K562 (cell line): Measurements from ENCODE around the gene LRRC8E. TPM values are rescaled to one million over a fixed set of nuclear protein-coding genes. Genes with fewer than 3 reads are reported as not detected.

Experiments used
- ATAC-seq: fragments of 200-7000 bp; cut with Tn5 transposase; 3 replicates; pipeline ENCODE4 v1.9.1; 2020; ENCODE audit warnings: moderate library complexity
- BruUV-seq: library from RNA; stranded (reverse); fragments of 400-500 nt; replicated peaks from 2 replicates; lab custom pipeline; 2021; lab: Mats Ljungman, UMichigan
- CTCF ChIA-PET: fragments of 300-600 bp; formaldehyde crosslinking; extraction: SDS; loops from one replicate; lab custom pipeline; 2021; ENCODE audit warnings: low intra/inter-chr PET ratio; lab: Yijun Ruan, JAX
- POLR2A ChIA-PET: fragments of 300-600, 350-650 bp; sonication (Branson Sonifier 250); formaldehyde crosslinking; extraction: SDS; loops from one replicate; lab custom pipeline; 2021; ENCODE audit warnings: antibody characterized with exemption, inconsistent platforms; lab: Yijun Ruan, JAX
- DNase-seq, 4 experiments: peaks; one replicate each; pipeline versions ENCODE4 v3.0.0 to v3.0.0-alpha.2; 2011 to 2018; ENCODE audit warnings: low spot score in 3 of 4, mixed read lengths in 3 of 4; ENCODE audit errors: extremely low read depth in 1 of 4
- FAIRE-seq: peaks from 2 replicates; lab custom pipeline; 2011; peaks lifted over from hg19 to GRCh38; lab: Jason Lieb, UNC
- H2AFZ ChIP-seq: 2 replicates; pipeline ENCODE4 v1.6.0; 2011; ENCODE audit warnings: low read depth, low read length, control low read depth, inconsistent platforms
- H3K27ac ChIP-seq: fragments of 200-600 bp; 3 replicates; pipeline ENCODE4 v1.8.0; 2011; ENCODE audit warnings: low read depth, mild to moderate bottlenecking, control low read depth, inconsistent platforms, low read length, moderate library complexity, mixed read lengths; ENCODE audit errors: extremely low read depth
- H3K27me3 ChIP-seq, 2 experiments: fragments of 300-600 bp in 1 of 2; 2 replicates in 1 of 2; 3 replicates in 1 of 2; pipeline versions ENCODE4 v1.6.0 to v1.8.0; 2011; ENCODE audit warnings: inconsistent platforms in 2 of 2, low read length in 2 of 2, mild to moderate bottlenecking in 1 of 2, mixed read lengths in 1 of 2, moderate library complexity in 1 of 2; ENCODE audit not compliant: control insufficient read depth in 2 of 2, insufficient read depth in 2 of 2
- H3K36me3 ChIP-seq: fragments of 300-600 bp; 3 replicates; pipeline ENCODE4 v1.8.0; 2011; ENCODE audit warnings: mild to moderate bottlenecking, low read length, inconsistent platforms; ENCODE audit not compliant: control insufficient read depth, insufficient read depth
- H3K4me1 ChIP-seq, 2 experiments: fragments of 200-600 bp in 1 of 2; replicated peaks in 1 of 2; 2 replicates in 1 of 2; 3 replicates in 1 of 2; pipeline versions ENCODE4 v1.5.1 to v1.8.0; 2011; ENCODE audit warnings: inconsistent platforms in 2 of 2, low read length in 2 of 2, mild to moderate bottlenecking in 1 of 2, mixed read lengths in 1 of 2, moderate library complexity in 1 of 2; ENCODE audit not compliant: control insufficient read depth in 2 of 2, insufficient read depth in 2 of 2
- H3K4me2 ChIP-seq: 2 replicates; pipeline ENCODE4 v1.6.1; 2011; ENCODE audit warnings: low read length, control low read depth, inconsistent platforms, mixed read lengths; ENCODE audit not compliant: insufficient read depth
- H3K4me3 ChIP-seq: fragments of 200-600 bp; sonication (generic), shearing (Covaris generic); 2 replicates; pipeline ENCODE4 v1.5.1; 2016; ENCODE audit warnings: control low read depth, inconsistent platforms
- H3K79me2 ChIP-seq: fragments of 200-600 bp; 3 replicates; pipeline ENCODE4 v1.8.0; 2011; ENCODE audit warnings: low read length, inconsistent platforms; ENCODE audit not compliant: control insufficient read depth, insufficient read depth
- H3K9ac ChIP-seq, 2 experiments: 2 replicates each; pipeline versions ENCODE4 v1.6.0 to v1.6.1; 2011; ENCODE audit warnings: low read depth in 2 of 2, low read length in 2 of 2, control low read depth in 1 of 2, inconsistent platforms in 1 of 2, mild to moderate bottlenecking in 1 of 2, mixed read lengths in 1 of 2; ENCODE audit not compliant: insufficient read depth in 1 of 2
- H3K9me1 ChIP-seq: one replicate; pipeline ENCODE4 v1.6.0; 2011; ENCODE audit warnings: inconsistent platforms, mild to moderate bottlenecking, low read length, moderate library complexity; ENCODE audit not compliant: control insufficient read depth, insufficient read depth
- H3K9me3 ChIP-seq: replicated peaks from 2 replicates; pipeline ENCODE4 v1.5.1; 2011; ENCODE audit warnings: low read depth, low read length, inconsistent platforms; ENCODE audit not compliant: control insufficient read depth, insufficient read depth
- H4K20me1 ChIP-seq: replicated peaks from 2 replicates; pipeline ENCODE4 v1.6.1; 2011; ENCODE audit warnings: low read length, inconsistent platforms, mixed read lengths; ENCODE audit not compliant: control insufficient read depth, insufficient read depth
- CREB5 ChIP-seq: fragments of 250-450 bp; sonication (Bioruptor Pico); IDR thresholded peaks from 2 replicates; pipeline ENCODE4 v1.5.0; 2020; ENCODE audit warnings: mild to moderate bottlenecking
- CXXC5 ChIP-seq: fragments of 250-450 bp; sonication (Bioruptor Pico); IDR thresholded peaks from 2 replicates; pipeline ENCODE4 v1.8.0; 2022; ENCODE audit warnings: inconsistent platforms, mild to moderate bottlenecking, moderate library complexity
- MAZ ChIP-seq, 2 experiments: fragments of 450-650 bp in 1 of 2; sonication (generic) in 1 of 2; formaldehyde crosslinking; IDR thresholded peaks in 1 of 2; conservative IDR thresholded peaks in 1 of 2; 2 replicates each; pipeline versions ENCODE4 v1.4.0 to v1.5.0; 2020; ENCODE audit warnings: mild to moderate bottlenecking in 1 of 2, missing genetic modification reagents in 1 of 2
- RERE ChIP-seq: sonication (generic); formaldehyde crosslinking; IDR thresholded peaks from 2 replicates; pipeline ENCODE4 v1.8.0; 2023; ENCODE audit warnings: missing genetic modification reagents, mild to moderate bottlenecking, borderline replicate concordance
- TFAP4 ChIP-seq: sonication (generic); formaldehyde crosslinking; IDR thresholded peaks from 2 replicates; pipeline ENCODE4 v1.8.0; 2022; ENCODE audit warnings: missing genetic modification reagents, mild to moderate bottlenecking, moderate library complexity, borderline replicate concordance
- WGBS: fragments of 100-300 bp; shearing (Covaris generic); methylation state at CpG from one replicate; pipeline ENCODE4 v1.1.6; 2016; ENCODE audit warnings: low coverage, mixed read lengths; ENCODE audit not compliant: insufficient coverage; ENCODE audit errors: missing lambda C conversion rate; 5-methylcytosine and 5-hydroxymethylcytosine counted together
- in situ Hi-C: fragments of 300-500 bp; cut with MboI; formaldehyde crosslinking; loops from 4 replicates; pipeline ENCODE4 v1.15.0; 2018; ENCODE audit warnings: inconsistent platforms, mixed read lengths
- intact Hi-C: fragments of 100-400 bp; cut with micrococcal nuclease; formaldehyde crosslinking; loops from 2 replicates; pipeline ENCODE4 v1.14.2; 2022
- polyA plus RNA-seq, 8 experiments: library from polyadenylated mRNA; depleted of rRNA in 4 of 8; stranded (reverse) in 5 of 8; unstranded in 3 of 8; fragments of >200 nt; fragmentation: Nextera tagmentation in 2 of 8; fragmentation: Illumina TruSeq in 1 of 8; extraction: Ambion mirVana in 2 of 8; extraction: Trizol in 1 of 8; gene quantifications; 2 replicates each; pipeline versions ENCODE4 v1.2.1 to v1.2.3, GENCODE V29; 2011 to 2014; ENCODE audit warnings: inconsistent platforms in 1 of 8, missing spikeins in 1 of 8
- total RNA-seq, 7 experiments: library from RNA; depleted of rRNA in 6 of 7; stranded (reverse); fragments of >200 nt in 6 of 7; fragmentation: Illumina TruSeq in 2 of 7; extraction: Trizol in 2 of 7; gene quantifications; 2 replicates each; pipeline versions ENCODE4 v1.2.1 to v1.2.3, GENCODE V29; 2011 to 2021; ENCODE audit warnings: low replicate concordance in 1 of 7

The LRRC8E gene
- total and polyA plus RNA-seq, 9 of the 15 experiments (the other 6 are each of a cell fraction or from before 2014, with no cell fraction given) = 0.08 to 5.7 (median 3.5) TPM; not detected in 1

DNA sequence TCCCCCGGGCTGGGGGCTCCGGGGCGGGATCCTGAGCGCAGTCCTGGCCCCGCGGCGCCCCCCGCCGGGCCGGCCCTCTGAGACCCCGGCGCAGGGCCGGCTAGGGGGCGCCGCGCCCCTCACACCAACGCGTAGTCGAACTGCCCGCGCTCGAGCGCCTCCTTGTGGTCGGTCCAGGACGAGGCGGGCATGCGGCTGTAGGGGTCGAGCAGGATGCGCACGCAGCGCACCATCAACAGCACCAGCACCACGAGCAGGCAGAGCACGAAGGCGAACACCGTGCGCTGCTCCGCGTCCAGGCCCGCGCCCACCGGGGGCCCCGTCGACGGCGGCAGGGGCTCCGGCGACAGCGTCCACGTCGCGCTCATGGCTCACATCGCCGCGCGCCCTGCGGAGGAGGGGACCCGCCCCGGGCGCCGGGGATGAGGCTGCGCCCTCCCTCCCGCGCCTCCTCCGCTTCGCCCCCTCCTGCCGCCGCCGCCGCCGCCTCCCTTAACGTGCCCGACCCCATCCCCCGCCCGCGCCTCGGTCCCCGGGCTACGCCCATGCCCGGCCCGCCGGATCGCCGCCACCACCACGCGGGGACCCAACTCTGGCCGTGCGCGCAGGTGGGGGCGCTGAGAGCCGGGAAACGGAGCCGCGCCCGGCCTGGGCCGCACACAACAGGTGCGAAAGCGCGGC lies 37.0 kb downstream of the LRRC8E start:
- H3K4me3 ChIP-seq = peak overlapping the region; percentile 48
- under 1% methylated on average over 32 of the region's 98 CpGs for WGBS
- peaks cover 39% of the 10 kb centered on the region; the same call in 1 of the 3 replicates for H3K36me3 ChIP-seq
- H2AFZ ChIP-seq = peak overlapping the region; percentile 79; the same call in 1 of the 2 replicates
- DNase-seq (peak; percentile 75 to 93 (median 84)), ATAC-seq (peak; percentile 57), FAIRE-seq (peak; percentile 86)
- H3K9me1 ChIP-seq = no peaks in the 10 kb centered on the region
- H3K9me3 ChIP-seq = no peaks in the 10 kb centered on the region
- no peaks in the 10 kb centered on the region; the same call in 2 of the 3 replicates for H3K79me2 ChIP-seq
- H3K27me3 ChIP-seq = no peaks in the 10 kb centered on the region
- POLR2A ChIA-PET = no interaction called here
- peaks cover 13 to 86% of the 10 kb centered on the region in 2 experiments for H3K4me1 ChIP-seq
- in situ Hi-C loops (no loop called here), intact Hi-C loops (loop anchor here (1.0 kb wide), 1 partner anchor 72 kb away; no protein-coding TSS in a partner anchor)
- peak overlapping the region in 1 of 2 experiments; percentile 87; a peak in 2 of 4 replicates for H3K9ac ChIP-seq
- H4K20me1 ChIP-seq = peaks cover 31% of the 10 kb centered on the region; the same call in 1 of the 2 replicates
- peak overlapping the region; percentile 66 for H3K4me2 ChIP-seq
- BruUV-seq = no TSS peak
- peak overlapping the region; percentile 48; the same call in 1 of the 3 replicates for H3K27ac ChIP-seq
- CTCF ChIA-PET = interaction anchor here (0.6 to 1.4 kb wide), 3 partner anchors 60 to 697 kb away, joined by 3 to 5 read pairs (median 3); no protein-coding TSS in a partner anchor
- TF ChIP-seq RERE (CRISPR knock-in tag) (0 out of 2 replicates have a peak, but pooled peaks have one; percentile 64), CXXC5 (CRISPR knock-in tag) (peak; percentile 86), TFAP4 (CRISPR knock-in tag) (peak; percentile 75), MAZ (CRISPR knock-in tag; conservative IDR thresholded peaks at IDR 0.05 in 1 of 2, IDR thresholded peaks at IDR 0.05 in 1 of 2) (peak; percentile 66 to 87), CREB5 (CRISPR knock-in tag) (no peak)
